ENCODE results near the gene MYL3. TPM values are rescaled to one million over a fixed set of nuclear protein-coding genes. Genes with fewer than 3 reads are reported as not detected.

Gene MYL3
- polyA plus RNA-seq, 1 donor (not counting 4 experiments of a cell fraction or from before 2014, with no cell fraction given): not detected

- Histone ChIP-seq H3K79me2 (ENCODE audit: control insufficient read depth, insufficient read depth, low read length) (no peaks in the 10 kb centered on the region), H3K4me1 (ENCODE audit: control insufficient read depth, extremely low read depth, insufficient read depth, low read length) (no peaks in the 10 kb centered on the region), H3K27me3 (ENCODE audit: control insufficient read depth, extremely low read depth, insufficient read depth, low read length) (peaks cover 25% of the 10 kb centered on the region), H3K4me2 (ENCODE audit: control insufficient read depth, extremely low read depth, insufficient read depth, low read depth, low read length) (no peak overlapping the region), H3K9me1 (ENCODE audit: control insufficient read depth, extremely low read depth, insufficient read depth, low read length) (no peaks in the 10 kb centered on the region), H2AFZ (ENCODE audit: control insufficient read depth, low read length) (no peak overlapping the region), H3K9me3 (ENCODE audit: control insufficient read depth, low read depth, low read length) (no peaks in the 10 kb centered on the region), H4K20me1 (ENCODE audit: control insufficient read depth, extremely low read depth, insufficient read depth, low read length) (peaks cover 3% of the 10 kb centered on the region), H3K36me3 (ENCODE audit: control insufficient read depth in 2 of 2, extremely low read depth in 1 of 2, insufficient read depth in 2 of 2, low read length in 2 of 2) (no peaks in the 10 kb centered on the region), H3K4me3 (ENCODE audit: control insufficient read depth in 2 of 3, extremely low read depth in 1 of 3, insufficient read depth in 2 of 3, low read depth in 1 of 3, low read length in 3 of 3) (no peak overlapping the region), H3K9ac (ENCODE audit: control insufficient read depth, extremely low read depth, insufficient read depth, low read length) (no peak overlapping the region), H3K27ac (ENCODE audit: control insufficient read depth, insufficient read depth, low read length) (no peak overlapping the region)
- dilution Hi-C loops (cut with MboI; ENCODE audit: extremely low pct_ligation_motif_present, low sequenced_read_pairs): no loop called here
- no peak for DNase-seq (ENCODE audit: low read depth, low spot score)
- peak in 2 of 3 experiments; percentile 87 to 90 for TF ChIP-seq CTCF (optimal IDR thresholded peaks at IDR 0.05 in 1 of 3, IDR thresholded peaks at IDR 0.05 in 1 of 3, conservative IDR thresholded peaks at IDR 0.05 in 1 of 3; ENCODE audit: extremely low read depth in 1 of 3, insufficient read depth in 2 of 3, low read length in 3 of 3)
- TF ChIP-seq EZH2 (IDR thresholded peaks at IDR 0.05; ENCODE audit: low read length): no peak
- no peak for FAIRE-seq
These were observed 3.7 kb upstream of the MYL3 start for GRCh38 chr3:46866720-46867549.

GRCh38 chr3:46866032-46866595 is 2.9 kb upstream of the MYL3 start:
- DNase-seq (ENCODE audit: low read depth, low spot score) (no peak), FAIRE-seq (no peak)
- Histone ChIP-seq H3K79me2 (ENCODE audit: control insufficient read depth, insufficient read depth, low read length) (no peaks in the 10 kb centered on the region), H4K20me1 (ENCODE audit: control insufficient read depth, extremely low read depth, insufficient read depth, low read length) (peaks cover 4% of the 10 kb centered on the region), H3K36me3 (ENCODE audit: control insufficient read depth in 2 of 2, extremely low read depth in 1 of 2, insufficient read depth in 2 of 2, low read length in 2 of 2) (no peaks in the 10 kb centered on the region), H3K27me3 (ENCODE audit: control insufficient read depth, extremely low read depth, insufficient read depth, low read length) (peaks cover 19% of the 10 kb centered on the region), H3K9me3 (ENCODE audit: control insufficient read depth, low read depth, low read length) (no peaks in the 10 kb centered on the region), H3K9ac (ENCODE audit: control insufficient read depth, extremely low read depth, insufficient read depth, low read length) (no peak overlapping the region), H3K27ac (ENCODE audit: control insufficient read depth, insufficient read depth, low read length) (no peak overlapping the region), H3K9me1 (ENCODE audit: control insufficient read depth, extremely low read depth, insufficient read depth, low read length) (no peaks in the 10 kb centered on the region), H3K4me1 (ENCODE audit: control insufficient read depth, extremely low read depth, insufficient read depth, low read length) (no peaks in the 10 kb centered on the region), H3K4me2 (ENCODE audit: control insufficient read depth, extremely low read depth, insufficient read depth, low read depth, low read length) (no peak overlapping the region), H3K4me3 (ENCODE audit: control insufficient read depth in 2 of 3, extremely low read depth in 1 of 3, insufficient read depth in 2 of 3, low read depth in 1 of 3, low read length in 3 of 3) (no peak overlapping the region), H2AFZ (ENCODE audit: control insufficient read depth, low read length) (no peak overlapping the region)
- dilution Hi-C loops (cut with MboI; ENCODE audit: extremely low pct_ligation_motif_present, low sequenced_read_pairs): no loop called here
- TF ChIP-seq EZH2 (IDR thresholded peaks at IDR 0.05; ENCODE audit: low read length): no peak
- no peak for TF ChIP-seq CTCF (optimal IDR thresholded peaks at IDR 0.05 in 1 of 3, IDR thresholded peaks at IDR 0.05 in 1 of 3, conservative IDR thresholded peaks at IDR 0.05 in 1 of 3; ENCODE audit: extremely low read depth in 1 of 3, insufficient read depth in 2 of 3, low read length in 3 of 3)
